Large intestine (tissue), 3 donors: Measurements from ENCODE around the gene MPI. TPM values are rescaled to one million over a fixed set of nuclear protein-coding genes. Genes with fewer than 3 reads are reported as not detected.
A peak's percentile ranks its signal among the peaks of the same experiment; 100 is the strongest.
"Not testable (repeated sequence)": the region's sequence is repeated elsewhere in the genome, so short reads cannot be mapped to it uniquely, and the experiment has no call there.

Source experiments
- DNase-seq, 2 donors: peaks; one replicate each; pipeline versions ENCODE4 v3.0.0 to v3.0.0-alpha.2; 2013
- H3K27ac ChIP-seq: one replicate; pipeline ENCODE4 v1.5.1; 2013; ENCODE audit warnings: low read length
- H3K27me3 ChIP-seq: 2 replicates; pipeline ENCODE4 v1.6.1; 2013; ENCODE audit warnings: low read length; ENCODE audit not compliant: control insufficient read depth, insufficient read depth
- H3K36me3 ChIP-seq: 2 replicates; pipeline ENCODE4 v1.6.1; 2013; ENCODE audit warnings: low read length; ENCODE audit not compliant: control insufficient read depth, insufficient read depth
- H3K4me1 ChIP-seq: one replicate; pipeline ENCODE4 v1.6.1; 2013; ENCODE audit warnings: low read length; ENCODE audit not compliant: control insufficient read depth, insufficient read depth
- H3K4me3 ChIP-seq: one replicate; pipeline ENCODE4 v1.5.1; 2013; ENCODE audit warnings: low read length
- H3K9me3 ChIP-seq: one replicate; pipeline ENCODE4 v1.6.1; 2013; ENCODE audit warnings: mild to moderate bottlenecking, low read depth, low read length, moderate library complexity; ENCODE audit not compliant: control insufficient read depth
- WGBS: methylation state at CpG from one replicate; pipeline ENCODE4 v1.1.5; 2013; ENCODE audit warnings: low lambda C conversion rate; ENCODE audit not compliant: insufficient coverage; 5-methylcytosine and 5-hydroxymethylcytosine counted together
- polyA plus RNA-seq: library from polyadenylated mRNA; unstranded; fragments of 120-200 nt; gene quantifications from one replicate; pipeline ENCODE4 v1.2.1, GENCODE V29; 2013

MPI gene
- polyA plus RNA-seq, 1 donor: 51.0 TPM

DNA sequence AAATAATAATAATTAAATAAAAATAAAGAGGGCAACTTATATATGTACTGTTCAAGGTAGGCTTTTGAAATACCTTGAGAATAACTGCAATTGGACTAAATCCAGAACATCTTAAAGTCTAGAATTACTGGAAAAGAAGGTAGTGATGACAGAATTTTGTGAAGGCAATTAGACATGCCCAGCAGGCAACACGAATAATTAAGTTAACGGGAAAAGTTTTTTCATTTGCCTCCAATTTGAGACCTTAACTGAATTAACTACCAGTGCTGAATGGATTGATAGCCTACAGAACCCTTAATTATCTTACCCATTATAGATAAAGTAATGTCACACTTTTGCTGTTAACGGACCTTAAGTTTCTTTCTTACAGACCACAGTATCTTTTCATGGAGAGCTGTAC lies 34.7 kb downstream of the MPI start:
- H3K27me3 ChIP-seq: no peaks in the 10 kb centered on the region
- H3K9me3 ChIP-seq: no peaks in the 10 kb centered on the region
- no CpG with 5 or more reads among the region's 3 CpGs for WGBS
- DNase-seq: no peak
- peaks cover 67% of the 10 kb centered on the region for H3K36me3 ChIP-seq
- H3K4me1 ChIP-seq: no peaks in the 10 kb centered on the region
- no peak overlapping the region for H3K4me3 ChIP-seq
- H3K27ac ChIP-seq: no peak overlapping the region

DNA sequence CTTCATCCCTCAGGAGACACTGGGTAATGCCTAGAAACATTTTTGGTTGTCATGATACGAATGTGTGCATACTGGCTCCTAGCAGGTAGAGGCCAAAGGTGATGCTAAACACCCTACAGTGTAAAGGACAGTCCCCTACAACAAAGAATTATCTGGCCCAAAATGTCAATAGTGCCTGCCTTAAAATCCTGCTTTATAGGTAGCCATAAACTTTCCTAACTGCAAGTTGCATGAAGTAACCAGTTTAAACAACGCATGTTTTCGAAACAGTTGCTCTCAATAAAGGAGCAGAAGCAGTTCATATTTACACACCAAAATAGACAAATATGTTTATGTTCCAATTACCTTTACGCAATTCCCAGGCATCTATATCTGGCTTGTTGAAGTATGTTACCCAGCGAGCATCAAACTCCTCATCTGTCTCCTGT lies 38.9 kb downstream of the MPI start:
- Histone ChIP-seq H3K4me3 (no peak overlapping the region), H3K4me1 (peaks cover 7% of the 10 kb centered on the region), H3K9me3 (no peaks in the 10 kb centered on the region), H3K27ac (no peak overlapping the region), H3K27me3 (no peaks in the 10 kb centered on the region), H3K36me3 (peaks cover 43% of the 10 kb centered on the region)
- no peak for DNase-seq
- WGBS: no CpG with 5 or more reads among the region's 5 CpGs

DNA sequence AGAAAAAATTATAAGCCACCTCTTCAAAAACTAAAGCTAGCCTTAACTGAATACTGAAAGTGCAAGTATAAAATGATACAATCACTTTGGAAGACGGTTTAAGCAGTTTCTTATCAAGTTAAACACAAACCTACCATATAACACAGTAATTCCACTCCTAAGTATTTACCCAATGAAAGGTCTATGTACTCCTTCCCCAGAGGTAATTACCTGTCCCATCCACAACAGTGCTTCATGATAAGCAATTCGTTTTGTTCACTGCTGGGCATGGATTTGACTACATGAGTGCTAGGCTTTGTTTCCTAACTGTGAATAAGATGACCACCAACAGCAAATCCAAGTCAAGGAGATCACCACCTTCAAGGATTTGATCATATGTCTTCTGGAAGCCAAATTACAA lies 43.7 kb downstream of the MPI start:
- WGBS: no CpG with 5 or more reads among the region's 2 CpGs
- Histone ChIP-seq H3K4me3 (no peak overlapping the region), H3K36me3 (peaks cover 16% of the 10 kb centered on the region), H3K9me3 (no peaks in the 10 kb centered on the region), H3K4me1 (peaks cover 10% of the 10 kb centered on the region), H3K27me3 (no peaks in the 10 kb centered on the region), H3K27ac (no peak overlapping the region)
- peak in 1 of 2 donors; percentile 37 for DNase-seq

DNA sequence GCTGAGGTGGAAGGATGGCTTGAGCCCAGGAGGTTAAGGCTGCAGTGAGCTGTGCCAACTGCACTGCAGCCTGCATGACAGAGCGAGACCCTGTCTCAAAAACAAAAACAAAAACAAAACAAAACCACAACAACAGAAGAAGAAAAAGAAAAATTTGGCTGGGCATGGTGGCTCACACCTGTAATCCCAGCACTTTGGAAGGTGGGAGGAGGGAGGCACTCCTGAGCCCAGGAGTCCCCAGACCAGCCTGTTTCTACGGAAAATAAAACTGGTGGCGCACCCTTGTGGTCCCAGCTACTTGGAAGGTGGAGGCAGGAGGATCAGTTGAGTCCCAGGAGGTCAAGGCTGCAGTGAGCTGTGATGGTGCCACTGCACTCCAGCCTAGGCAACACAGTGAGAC lies 45.4 kb downstream of the MPI start:
- not testable (repeated sequence) for DNase-seq

DNA sequence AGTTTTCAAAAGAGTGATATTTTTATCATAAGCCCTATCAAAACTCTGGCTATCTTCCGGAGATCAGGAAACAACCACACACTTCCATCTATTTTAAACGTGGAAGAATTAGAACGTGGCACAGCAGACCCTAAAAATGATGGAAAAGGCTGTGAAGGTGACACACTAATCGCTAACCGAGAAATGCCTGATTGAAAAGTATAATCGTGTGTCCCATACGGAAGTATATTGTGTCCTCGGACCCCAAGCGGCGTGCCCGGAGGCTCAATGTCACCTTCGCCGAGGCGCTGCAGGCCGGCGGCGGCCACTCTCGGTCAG lies 47.4 kb downstream of the MPI start:
- Histone ChIP-seq H3K36me3 (no peaks in the 10 kb centered on the region), H3K9me3 (no peaks in the 10 kb centered on the region), H3K4me3 (peak overlapping the region; percentile 87), H3K4me1 (peaks cover 10% of the 10 kb centered on the region), H3K27ac (peak overlapping the region; percentile 91), H3K27me3 (no peaks in the 10 kb centered on the region)
- no peak for DNase-seq
- no CpG with 5 or more reads among the region's 18 CpGs for WGBS

More for the DNA sequence above, 45.4 kb downstream of the MPI start:
- H3K4me3 ChIP-seq, H3K4me1 ChIP-seq, H3K9me3 ChIP-seq, H3K27me3 ChIP-seq, H3K36me3 ChIP-seq, H3K27ac ChIP-seq: not testable (repeated sequence)
- no CpG with 5 or more reads among the region's 3 CpGs for WGBS

DNA sequence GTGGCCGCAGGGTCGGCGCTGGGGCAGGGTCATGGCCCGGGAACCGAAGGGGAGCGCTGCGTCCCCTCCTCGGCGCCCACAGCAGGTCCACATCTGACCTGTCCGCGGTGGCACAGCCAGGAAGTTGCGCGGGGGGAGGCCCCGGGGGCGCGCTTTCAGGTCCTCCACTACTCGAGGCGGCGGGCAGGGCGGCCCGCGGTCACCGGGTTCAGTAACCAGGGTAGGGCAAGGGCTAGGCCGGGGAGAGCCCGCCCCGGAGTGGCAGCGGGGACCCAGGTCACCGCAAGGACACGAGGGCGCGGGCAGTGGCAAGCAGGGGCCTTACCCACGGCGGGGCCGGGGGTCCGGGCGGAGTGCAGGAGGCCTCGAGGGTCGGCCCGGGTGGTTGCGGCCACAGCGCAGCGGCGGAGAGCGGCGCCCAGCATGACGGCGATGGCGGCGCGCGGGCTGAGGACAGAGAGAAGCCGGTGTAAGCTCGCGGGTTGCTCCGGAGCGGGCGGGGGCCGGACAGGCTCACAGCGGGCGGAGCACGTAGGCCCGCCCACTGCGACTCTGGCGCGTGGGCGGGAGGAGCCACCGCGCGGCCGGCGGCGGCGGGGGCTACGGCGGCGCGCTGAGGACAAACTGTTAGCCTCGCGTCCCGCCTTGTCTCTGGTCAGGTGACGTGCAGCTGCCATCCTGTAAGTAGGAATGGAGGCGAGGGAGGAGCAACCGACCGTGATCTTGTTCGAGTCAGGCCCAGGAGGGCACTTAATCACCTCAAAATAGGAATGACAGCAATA lies 47.9 kb downstream of the MPI start, which contains the start of gene COX5A:
TSS of gene COX5A (minus strand) at position 484 of the 782 bp plus-strand sequence. CDS start at position 425, 59 bp downstream.
- Histone ChIP-seq H3K27me3 (no peaks in the 10 kb centered on the region), H3K4me1 (peaks cover 10% of the 10 kb centered on the region), H3K36me3 (no peaks in the 10 kb centered on the region), H3K4me3 (peak within 1 kb of the TSS; percentile 87), H3K9me3 (no peaks in the 10 kb centered on the region), H3K27ac (peak within 1 kb of the TSS; percentile 91)
- peak; percentile 96 to 99 for DNase-seq
- no CpG with 5 or more reads among the region's 85 CpGs for WGBS

DNA sequence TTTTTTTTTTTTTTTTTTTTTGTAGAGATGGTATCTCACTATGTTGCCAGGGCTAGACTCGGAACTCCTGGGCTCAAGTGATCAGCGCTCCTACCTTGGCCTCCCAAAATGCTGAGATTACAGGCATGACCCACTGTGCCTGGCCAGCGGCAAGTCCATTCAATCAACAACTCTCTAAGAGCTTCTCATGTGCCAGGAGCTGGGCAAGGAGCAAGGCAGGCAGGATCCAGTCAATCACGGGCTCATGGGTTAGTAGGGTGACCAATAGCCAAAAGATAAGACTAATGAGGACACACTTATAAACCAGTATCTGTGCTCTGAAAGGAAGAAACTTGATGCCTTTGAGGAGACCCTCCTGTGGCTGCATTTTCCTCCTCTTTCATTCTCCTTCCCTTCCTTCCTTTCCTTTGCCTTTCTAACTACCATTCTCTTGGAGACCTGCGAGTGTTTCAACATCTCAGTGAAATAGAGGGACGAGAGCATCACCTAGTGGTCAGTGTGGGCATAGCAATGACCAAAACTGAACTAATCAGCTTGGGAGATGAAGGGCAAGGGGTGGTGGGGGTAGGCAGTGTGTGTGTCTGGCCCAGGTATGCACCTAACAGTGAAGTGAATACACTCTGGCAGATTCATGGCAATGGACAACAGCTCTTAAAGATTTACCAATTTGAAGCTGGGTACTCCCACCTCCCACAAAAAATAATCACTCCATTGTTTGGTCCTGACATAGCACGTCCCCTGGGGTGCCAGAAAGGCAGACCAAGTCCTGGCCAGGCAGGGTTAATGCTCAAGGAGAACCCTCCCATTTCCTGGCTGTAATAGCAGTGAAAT lies 60.5 kb downstream of the MPI start:
- no peak overlapping the region for H3K4me3 ChIP-seq
- H3K27ac ChIP-seq: no peak overlapping the region
- no CpG with 5 or more reads among the region's 7 CpGs for WGBS
- H3K4me1 ChIP-seq: peaks cover 16% of the 10 kb centered on the region
- peak; percentile 55 to 57 for DNase-seq
- H3K9me3 ChIP-seq: no peaks in the 10 kb centered on the region
- peaks cover 2% of the 10 kb centered on the region for H3K27me3 ChIP-seq
- no peaks in the 10 kb centered on the region for H3K36me3 ChIP-seq

DNA sequence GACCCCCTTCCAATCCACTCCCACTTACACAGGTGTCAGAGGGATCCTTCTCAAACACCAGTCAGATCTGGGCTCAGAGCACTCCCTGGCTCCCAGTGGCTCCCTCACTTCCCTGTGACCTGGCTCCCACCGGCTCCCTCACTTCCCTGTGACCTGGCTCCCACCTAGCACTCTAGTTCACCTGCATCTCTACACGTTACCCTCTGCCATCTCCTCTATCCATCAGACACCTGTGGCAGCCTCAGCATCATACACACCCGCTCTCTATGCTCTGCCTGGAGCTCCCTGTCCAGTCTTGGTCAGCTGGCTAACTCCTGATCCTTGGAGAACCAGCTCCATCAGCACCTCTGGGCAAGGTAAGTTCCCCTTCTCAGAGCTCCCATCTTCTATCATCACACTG lies 61.2 kb downstream of the MPI start:
- H3K9me3 ChIP-seq: peaks cover 2% of the 10 kb centered on the region
- H3K27me3 ChIP-seq: peaks cover 7% of the 10 kb centered on the region
- H3K27ac ChIP-seq: no peak overlapping the region
- H3K4me3 ChIP-seq: no peak overlapping the region
- H3K4me1 ChIP-seq: peaks cover 23% of the 10 kb centered on the region
- no peak for DNase-seq
- no peaks in the 10 kb centered on the region for H3K36me3 ChIP-seq
- no CpG with 5 or more reads among the region's 3 CpGs for whole genome bisulfite sequencing

Other genes starting within 250 kb of the MPI start
- gene EDC3, start 194.0 kb upstream of the MPI start, polyA plus RNA-seq: 31.1 TPM
- 0.54 TPM for gene CYP1A1, start 164.5 kb upstream of the MPI start, polyA plus RNA-seq
- not detected for gene CYP1A2, start 141.2 kb upstream of the MPI start, polyA plus RNA-seq
- 62.4 TPM for gene CSK, start 108.0 kb upstream of the MPI start, polyA plus RNA-seq
- not detected for gene LMAN1L, start 77.2 kb upstream of the MPI start, polyA plus RNA-seq
- gene CPLX3, start 63.4 kb upstream of the MPI start, polyA plus RNA-seq: not detected
- gene ULK3, start 46.9 kb upstream of the MPI start, polyA plus RNA-seq: 83.8 TPM
- 104 TPM for gene SCAMP2, start 16.7 kb upstream of the MPI start, polyA plus RNA-seq
- 44.7 TPM for gene FAM219B, start 16.8 kb downstream of the MPI start, polyA plus RNA-seq
- 238 TPM for gene COX5A, start 48.0 kb downstream of the MPI start, polyA plus RNA-seq
- 6.2 TPM for gene RPP25, start 66.7 kb downstream of the MPI start, polyA plus RNA-seq
- gene SCAMP5, start 105.5 kb downstream of the MPI start, polyA plus RNA-seq: 31.6 TPM
- gene PPCDC, start 133.5 kb downstream of the MPI start, polyA plus RNA-seq: 10.5 TPM